ENCODE measurements around the gene ZDHHC13. TPM values are rescaled to one million over a fixed set of nuclear protein-coding genes. Genes with fewer than 3 reads are reported as not detected.
A peak's percentile ranks its signal among the peaks of the same experiment; 100 is the strongest.

The ZDHHC13 gene
- total and polyA plus RNA-seq, 12 donors: 6.0 to 9.4 (median 7.2) TPM

- DNase-seq (no peak), ATAC-seq (no peak)
- intact Hi-C loops (cut with DNase I): no loop called here
- TF ChIP-seq, protein P1, sequence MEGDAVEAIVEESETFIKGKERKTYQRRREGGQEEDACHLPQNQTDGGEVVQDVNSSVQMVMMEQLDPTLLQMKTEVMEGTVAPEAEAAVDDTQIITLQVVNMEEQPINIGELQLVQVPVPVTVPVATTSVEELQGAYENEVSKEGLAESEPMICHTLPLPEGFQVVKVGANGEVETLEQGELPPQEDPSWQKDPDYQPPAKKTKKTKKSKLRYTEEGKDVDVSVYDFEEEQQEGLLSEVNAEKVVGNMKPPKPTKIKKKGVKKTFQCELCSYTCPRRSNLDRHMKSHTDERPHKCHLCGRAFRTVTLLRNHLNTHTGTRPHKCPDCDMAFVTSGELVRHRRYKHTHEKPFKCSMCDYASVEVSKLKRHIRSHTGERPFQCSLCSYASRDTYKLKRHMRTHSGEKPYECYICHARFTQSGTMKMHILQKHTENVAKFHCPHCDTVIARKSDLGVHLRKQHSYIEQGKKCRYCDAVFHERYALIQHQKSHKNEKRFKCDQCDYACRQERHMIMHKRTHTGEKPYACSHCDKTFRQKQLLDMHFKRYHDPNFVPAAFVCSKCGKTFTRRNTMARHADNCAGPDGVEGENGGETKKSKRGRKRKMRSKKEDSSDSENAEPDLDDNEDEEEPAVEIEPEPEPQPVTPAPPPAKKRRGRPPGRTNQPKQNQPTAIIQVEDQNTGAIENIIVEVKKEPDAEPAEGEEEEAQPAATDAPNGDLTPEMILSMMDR (IDR thresholded peaks at IDR 0.05): no peak
- WGBS, 2 donors: 47 to 53% methylated on average over 3 of the region's 3 CpGs
- H3K4me3 ChIP-seq: no peak overlapping the region
- H3K36me3 ChIP-seq: no peaks in the 10 kb centered on the region
- peaks cover 0 to 31% (median 5%) of the 10 kb centered on the region in 9 donors for H3K4me1 ChIP-seq
- no peaks in the 10 kb centered on the region for H3K9me3 ChIP-seq
- no peaks in the 10 kb centered on the region for H3K27me3 ChIP-seq
- peak overlapping the region in 5 of 10 donors; percentile 41 to 86 (median 79) for H3K27ac ChIP-seq
These were observed 99.9 kb downstream of the ZDHHC13 start for GRCh38 chr11:19216709-19217374.

DNA sequence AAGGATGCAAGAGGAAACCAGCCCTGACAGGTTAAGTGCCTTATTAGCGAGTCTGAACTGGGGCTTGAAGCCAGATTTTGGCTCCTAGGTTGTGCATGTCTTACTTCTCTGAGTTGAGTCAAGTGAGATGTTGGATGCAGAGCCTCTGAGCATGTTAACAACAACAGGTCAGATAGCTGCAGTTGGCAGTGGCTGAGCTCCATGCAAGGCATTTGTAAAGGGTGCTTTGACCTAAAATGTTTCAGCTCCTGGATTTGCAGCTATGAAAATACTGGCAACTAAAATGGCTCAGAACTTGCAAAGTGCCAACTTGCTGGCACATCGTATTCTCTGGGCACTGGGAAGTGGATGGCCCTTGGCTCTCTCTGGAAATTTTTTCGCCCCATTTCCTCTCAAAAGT is 101.2 kb downstream of the ZDHHC13 start:
- WGBS, 2 donors: 56 to 66% methylated on average over 3 of the region's 3 CpGs
- Histone ChIP-seq H3K4me1 (peaks cover 0 to 38% (median 5%) of the 10 kb centered on the region in 9 donors), H3K27ac (peak overlapping the region; percentile 5 to 86 (median 74)), H3K27me3 (no peaks in the 10 kb centered on the region), H3K36me3 (no peaks in the 10 kb centered on the region), H3K9me3 (peaks cover 0 to 4% (median 0%) of the 10 kb centered on the region in 11 donors), H3K4me3 (peak overlapping the region in 1 of 10 donors; percentile 4)
- DNase-seq (no peak), ATAC-seq (peak in 6 of 8 donors; percentile 23 to 71 (median 62))
- TF ChIP-seq, protein P1 (IDR thresholded peaks at IDR 0.05): no peak
- intact Hi-C loops (cut with DNase I): no loop called here

DNA sequence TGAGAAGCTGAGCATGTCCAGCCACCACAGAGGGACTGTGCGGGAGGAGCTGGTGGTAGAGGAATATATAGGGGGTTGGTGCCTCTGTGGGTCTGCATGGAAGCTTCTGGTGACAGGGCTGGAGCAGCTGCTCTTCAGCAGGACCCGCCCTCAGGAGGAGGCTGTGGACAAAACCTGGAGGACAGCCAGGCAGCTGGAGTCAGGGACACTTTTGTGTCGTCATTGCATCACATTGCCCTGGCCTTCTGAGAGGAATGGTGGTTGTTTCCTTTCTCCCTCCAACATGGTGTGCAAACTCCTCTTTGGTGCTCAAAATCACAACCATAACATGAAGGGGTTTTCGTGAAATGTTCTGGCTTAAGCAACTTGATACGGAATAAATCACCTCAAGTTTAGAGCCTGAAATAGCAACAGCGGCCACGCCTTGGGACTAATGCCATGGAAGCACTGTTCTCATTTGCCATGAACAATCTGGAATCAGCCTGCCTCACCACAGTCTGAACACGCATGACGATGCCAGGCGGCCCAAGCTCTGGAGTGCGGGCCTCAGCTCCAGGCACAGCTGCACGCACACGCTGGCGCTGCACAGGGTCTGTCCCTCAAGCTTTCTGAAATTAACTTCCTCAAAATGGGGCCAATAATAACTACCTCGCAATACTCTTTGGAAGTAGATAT is 102.0 kb downstream of the ZDHHC13 start:
- DNase-seq (peak; percentile 64 to 69), ATAC-seq (peak; percentile 67 to 91 (median 84))
- H3K27me3 ChIP-seq: no peaks in the 10 kb centered on the region
- WGBS, 2 donors: 49 to 67% methylated on average over 15 of the region's 15 CpGs
- peak overlapping the region in 1 of 10 donors; percentile 4 for H3K4me3 ChIP-seq
- H3K4me1 ChIP-seq: peaks cover 0 to 38% (median 5%) of the 10 kb centered on the region in 9 donors
- H3K27ac ChIP-seq: peak overlapping the region; percentile 5 to 86 (median 74)
- H3K36me3 ChIP-seq: no peaks in the 10 kb centered on the region
- intact Hi-C loops (cut with DNase I): no loop called here
- TF ChIP-seq, protein P1 (IDR thresholded peaks at IDR 0.05): no peak
- peaks cover 0 to 4% (median 0%) of the 10 kb centered on the region in 11 donors for H3K9me3 ChIP-seq

DNA sequence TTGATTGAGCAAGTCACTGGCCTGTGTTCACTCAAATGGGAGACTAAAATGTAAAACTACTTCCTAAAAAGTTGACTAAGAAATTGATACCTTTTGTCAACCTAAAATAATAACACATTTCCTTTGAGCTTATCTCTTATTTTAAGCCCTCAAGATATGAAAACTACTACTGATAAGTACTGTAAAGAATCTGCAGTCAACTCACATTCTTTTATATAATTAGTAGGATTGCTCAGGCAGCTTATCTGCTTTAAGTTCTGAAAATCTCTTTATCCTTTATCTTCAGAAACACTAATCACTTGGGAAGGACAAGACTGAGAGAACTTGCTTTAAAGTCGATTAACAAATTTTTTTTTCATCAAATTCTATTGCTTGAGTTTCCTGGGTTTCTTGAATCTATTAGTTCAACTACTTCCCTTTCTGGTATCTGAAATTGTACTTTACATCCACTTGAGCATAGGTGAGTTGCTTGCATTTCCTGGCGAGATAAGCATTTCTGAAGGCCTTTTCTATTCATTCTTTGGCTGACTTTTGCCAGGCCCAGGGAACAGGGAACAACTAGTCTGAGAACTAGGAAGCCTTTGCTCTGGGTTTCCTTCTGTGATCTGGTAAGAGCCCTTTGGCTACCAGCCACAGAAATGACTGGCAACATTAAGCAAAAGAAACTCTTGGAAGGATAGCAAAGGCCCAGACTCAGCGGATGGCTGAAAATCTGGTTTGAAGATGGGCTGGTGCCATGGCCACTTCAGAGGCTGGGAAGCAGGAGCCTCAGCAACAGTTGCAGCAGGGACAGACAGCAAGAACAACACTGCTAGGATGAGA is 104.1 kb downstream of the ZDHHC13 start:
- Histone ChIP-seq H3K27me3 (no peaks in the 10 kb centered on the region), H3K9me3 (peaks cover 0 to 4% (median 0%) of the 10 kb centered on the region in 11 donors), H3K27ac (peak overlapping the region in 6 of 10 donors; percentile 10 to 69 (median 55)), H3K36me3 (peaks cover 0 to 12% (median 0%) of the 10 kb centered on the region in 9 donors), H3K4me1 (peaks cover 0 to 53% (median 9%) of the 10 kb centered on the region in 9 donors), H3K4me3 (no peak overlapping the region)
- TF ChIP-seq, protein P1 (IDR thresholded peaks at IDR 0.05): no peak
- intact Hi-C loops (cut with DNase I): no loop called here
- ATAC-seq: peak in 2 of 8 donors; percentile 14 to 32
- WGBS, 2 donors: 33 to 43% methylated on average over 3 of the region's 3 CpGs
- no peak for DNase-seq
